NCI-H1930 (cell line): ENCODE results near the gene KCNJ5.
A peak's percentile ranks its signal among the peaks of the same experiment; 100 is the strongest.

Experiments used
- DNase-seq, 2 experiments: peaks; one replicate each; lab custom pipeline; 2025; lab: John Stamatoyannopoulos, UW

Gene KCNJ5

DNA sequence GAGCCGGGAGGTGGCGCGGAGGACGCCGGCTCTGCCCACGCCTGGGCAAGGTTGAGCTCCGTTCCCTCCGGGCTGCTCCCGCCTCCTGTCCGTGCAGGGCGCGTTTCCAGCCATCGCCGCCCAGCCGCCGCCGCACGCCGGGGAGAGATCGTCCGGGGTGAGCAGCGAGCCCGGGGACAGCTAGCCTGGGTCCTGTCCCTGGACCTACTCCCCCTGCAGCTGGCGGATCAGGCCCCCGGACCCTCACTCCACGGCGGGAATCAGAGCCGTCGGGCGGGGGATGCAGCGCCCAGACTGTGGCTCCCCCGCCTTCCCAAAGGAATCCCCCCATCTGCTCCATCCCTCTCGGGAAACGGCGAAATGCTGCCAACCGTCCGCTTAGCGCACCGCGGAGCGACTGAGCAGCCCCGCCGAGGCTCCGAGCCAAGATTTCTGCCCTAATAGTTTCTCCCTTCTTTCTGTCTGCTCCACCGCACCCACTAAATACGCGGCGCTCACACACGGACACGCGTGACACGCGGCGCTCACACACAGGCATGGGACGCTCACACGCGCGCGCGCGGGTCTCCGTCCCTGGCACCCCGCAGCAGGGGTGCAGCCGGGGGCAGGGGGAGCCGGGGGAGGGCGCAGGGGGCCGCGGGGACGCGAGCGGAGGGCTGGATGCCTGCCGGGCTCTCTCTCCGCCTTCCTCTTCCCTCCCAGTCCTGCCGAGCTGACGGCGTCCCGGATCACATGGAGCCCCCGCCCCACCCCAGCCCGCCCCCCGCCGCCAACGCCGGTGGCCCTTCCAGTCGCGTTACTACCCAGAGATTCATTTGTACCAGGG is at the start of gene KCNJ5:
Gene KCNJ5 (plus strand): TSS at position 814 of the 826 bp plus-strand sequence. CDS start 19,918 bp downstream, outside the sequence.
- no peak for DNase-seq

DNA sequence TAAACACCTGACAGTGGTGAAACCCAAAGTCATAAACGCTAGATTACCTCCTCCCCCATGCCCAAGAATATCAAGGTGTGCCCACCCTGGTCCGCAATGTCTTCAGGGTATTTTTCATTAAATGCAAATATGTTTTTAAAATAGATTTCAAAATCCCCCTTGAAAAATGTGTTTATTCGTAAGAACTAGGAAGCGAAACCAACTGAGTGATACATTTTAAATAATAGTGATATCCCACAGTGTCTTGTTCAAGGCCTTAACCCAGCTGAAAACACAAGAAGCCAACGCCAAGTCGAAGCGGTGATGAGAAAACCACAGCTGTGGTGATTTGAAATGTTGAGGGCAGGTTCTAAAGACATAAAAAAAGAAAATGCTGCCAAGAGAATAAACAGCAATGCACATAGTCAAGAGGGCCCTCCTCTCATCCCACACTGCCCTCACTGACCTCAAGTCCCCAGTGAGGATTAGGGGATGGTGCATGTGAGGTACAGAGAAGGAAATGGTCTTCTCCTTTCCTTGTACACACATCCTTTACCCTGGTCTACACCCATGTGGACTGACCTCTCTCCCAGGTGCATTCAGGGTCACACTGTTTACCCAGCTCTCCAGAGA is 49.6 kb upstream of the KCNJ5 start:
- DNase-seq = no peak

DNA sequence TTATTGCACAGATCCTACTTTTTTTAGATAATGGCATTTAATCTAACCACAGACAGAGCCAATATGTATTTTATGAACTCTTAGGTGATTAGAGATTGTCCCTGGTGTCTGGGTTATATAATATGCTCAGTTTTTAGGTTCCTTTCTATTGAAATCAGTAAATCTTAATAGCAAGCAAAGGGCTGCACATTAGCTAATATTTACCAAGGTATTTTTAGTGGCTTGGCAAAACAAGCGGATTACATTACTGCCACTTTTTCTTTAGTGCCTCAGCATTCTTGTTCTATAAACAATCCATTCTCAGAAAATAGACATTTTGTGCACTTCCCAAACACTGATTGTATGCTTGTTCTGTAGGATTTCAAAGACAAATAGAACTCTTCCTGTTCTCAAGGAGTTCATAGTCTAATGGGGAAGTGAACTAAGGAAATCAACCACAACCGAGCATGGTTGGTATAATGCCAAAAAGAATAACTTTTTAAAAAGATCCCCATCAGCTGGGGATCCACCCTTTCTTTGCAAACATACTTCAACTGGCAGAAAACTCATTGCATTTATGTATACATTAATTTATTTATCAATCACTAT is 47.9 kb upstream of the KCNJ5 start:
- no peak for DNase-seq

DNA sequence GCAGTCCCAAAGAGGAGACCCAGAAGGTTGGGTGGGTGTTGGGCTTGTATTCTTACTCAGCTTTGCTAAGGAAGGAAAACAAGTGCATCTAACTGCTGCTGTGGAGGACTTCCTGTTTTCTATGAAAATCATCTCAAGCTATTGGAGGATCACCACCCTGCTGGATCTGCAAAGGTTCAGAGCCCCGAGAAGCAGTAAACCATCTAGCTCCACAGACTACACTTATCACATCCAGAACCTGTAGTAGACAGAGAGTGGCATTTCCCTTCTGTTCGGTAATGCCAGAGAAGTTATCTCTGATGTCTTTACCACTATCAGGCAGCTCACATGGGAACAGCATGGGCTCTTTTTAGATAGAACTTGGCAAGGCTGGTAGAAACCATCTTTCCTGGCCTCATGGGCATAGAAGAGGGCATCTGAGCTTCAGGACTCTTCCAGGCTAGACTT is 45.8 kb upstream of the KCNJ5 start:
- no peak for DNase-seq

DNA sequence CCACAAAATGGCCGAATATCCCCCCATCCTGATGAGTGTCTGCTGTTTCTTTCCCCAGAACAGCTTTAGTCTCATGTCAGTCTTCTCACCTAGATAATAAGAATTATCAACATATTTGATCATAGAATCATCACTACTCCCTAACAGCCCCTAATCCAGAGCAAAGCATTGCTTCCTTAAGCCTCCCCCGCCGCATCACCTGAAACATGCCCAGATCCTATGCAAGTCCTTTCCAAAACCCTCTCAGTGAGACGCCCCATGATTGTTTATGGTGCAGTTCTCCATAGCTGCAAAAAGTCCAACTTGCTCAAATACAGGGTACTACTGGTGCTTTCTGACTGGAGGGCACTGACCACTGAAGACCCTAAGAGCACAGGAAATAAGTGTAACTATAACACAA is 44.2 kb upstream of the KCNJ5 start:
- no peak for DNase-seq

DNA sequence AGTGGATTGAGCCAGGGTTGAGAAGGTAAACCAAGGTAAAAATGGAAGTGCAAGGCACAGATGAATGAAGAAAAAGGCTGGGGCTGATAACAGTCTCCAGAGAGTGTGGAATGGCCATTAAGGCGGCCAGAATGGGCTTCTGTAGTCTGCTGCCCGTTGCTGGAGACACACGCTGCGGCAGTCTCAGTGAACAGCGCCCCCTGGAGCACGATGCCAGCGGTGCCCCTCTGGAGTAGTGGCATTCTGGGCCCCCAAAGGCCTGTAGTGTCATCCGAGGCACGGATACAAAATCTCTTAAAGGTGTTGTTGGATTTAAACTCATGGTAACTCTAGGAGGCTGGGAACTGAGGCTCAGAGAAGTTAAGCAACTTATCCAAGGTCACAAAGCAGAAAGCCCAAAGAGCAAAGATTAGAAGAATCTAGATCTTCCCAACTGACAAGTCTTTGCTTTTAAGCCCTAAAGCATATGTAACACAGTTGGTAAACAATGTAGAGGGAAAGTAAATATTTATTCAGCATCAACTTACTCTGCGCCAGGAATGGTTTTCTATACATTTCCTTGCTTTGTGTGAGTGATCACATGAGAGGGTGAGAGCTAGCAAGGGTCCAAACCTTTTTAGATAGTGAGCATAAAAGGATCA is 42.2 kb upstream of the KCNJ5 start:
- DNase-seq = peak in 1 of 2 experiments; percentile 56

DNA sequence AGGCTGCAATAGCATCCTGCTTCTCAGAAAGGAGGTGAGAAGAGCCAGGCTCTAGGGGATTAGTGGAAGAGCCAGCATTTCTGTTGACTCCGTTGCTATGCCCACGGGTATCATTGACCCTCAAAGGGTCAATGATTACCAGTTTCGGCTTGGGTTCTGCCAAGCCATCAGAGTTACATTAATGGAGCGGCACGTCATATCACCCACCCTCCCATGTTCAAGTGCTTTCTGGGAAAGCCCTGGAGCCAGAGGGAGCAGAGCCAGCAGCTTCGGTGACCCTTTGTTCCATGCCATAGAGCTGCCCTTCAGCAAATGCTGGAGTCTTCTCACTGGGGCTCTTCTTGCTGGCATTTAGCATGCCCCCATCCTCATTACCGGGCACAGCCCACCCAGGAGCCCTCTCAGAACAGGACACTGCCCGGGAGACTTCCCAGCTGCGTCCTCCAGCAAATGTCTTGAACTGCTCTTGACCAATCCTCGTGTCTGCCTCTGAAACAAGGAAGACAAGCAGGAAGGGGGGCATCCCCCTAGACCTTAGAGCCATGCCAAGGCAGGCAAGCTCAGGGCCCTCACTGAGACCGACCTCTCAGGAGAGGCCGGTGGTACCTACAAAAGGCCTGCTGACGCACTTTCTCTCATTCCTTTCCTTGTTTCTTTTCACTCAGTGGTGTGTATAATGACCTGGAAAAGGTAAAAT is 38.7 kb upstream of the KCNJ5 start:
- no peak for DNase-seq

DNA sequence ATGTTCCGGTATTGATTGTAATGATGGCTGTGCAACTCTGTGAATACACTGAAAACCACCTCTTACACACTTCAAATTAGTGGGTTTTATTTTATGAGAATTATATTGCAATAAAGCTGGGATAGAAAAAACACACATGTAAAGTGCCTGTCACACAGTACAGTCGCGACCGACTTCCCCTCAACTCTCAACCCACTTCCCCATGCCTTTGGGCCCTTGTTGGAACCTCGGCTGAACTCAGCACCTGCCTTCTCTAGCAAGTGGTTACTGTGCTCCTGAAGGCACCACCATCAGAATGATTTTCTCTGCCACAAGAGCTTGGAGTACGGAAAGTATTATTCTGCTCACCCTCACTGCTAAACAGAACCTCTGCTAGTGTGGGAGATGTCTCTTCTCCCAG is 37.6 kb upstream of the KCNJ5 start:
- DNase-seq = no peak

DNA sequence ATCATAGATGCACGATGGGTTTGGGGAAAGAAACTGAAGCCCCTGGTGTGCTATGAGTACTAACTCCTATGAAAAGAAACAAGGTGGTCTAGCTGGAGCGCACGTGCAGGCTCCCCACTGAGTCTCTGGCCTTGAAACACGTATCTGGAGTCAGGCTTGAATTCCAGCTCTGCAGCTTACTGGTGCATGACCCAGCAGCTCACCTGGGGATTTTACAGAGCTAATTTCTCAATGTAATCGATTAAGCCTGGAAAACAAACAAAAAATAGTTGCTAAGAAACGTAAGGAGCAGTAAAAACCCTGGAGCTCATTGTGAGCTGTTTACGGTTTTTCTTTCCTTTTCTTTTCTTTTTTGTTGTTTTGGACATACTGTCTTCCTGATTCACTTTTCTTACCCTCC is 36.3 kb upstream of the KCNJ5 start:
- DNase-seq = no peak

DNA sequence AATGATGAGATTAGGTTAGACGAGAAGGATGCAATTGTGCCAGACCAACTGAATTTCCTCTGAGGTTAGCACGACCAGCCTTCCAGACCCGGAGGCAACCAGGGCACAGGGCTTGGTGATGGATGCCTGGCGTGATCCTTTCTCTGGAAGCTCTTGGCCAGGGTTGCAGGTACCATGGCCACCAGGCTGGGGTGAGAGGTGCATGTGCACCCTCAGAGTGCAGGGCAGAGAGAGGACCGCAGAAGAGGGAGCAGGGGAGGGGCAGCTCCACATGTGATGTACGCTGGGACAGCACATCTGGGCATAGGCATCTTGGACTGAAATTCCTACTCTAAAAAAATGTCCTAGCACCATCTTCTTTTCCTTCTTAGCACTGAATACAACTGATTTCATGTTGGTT is 34.9 kb upstream of the KCNJ5 start:
- DNase-seq = no peak

DNA sequence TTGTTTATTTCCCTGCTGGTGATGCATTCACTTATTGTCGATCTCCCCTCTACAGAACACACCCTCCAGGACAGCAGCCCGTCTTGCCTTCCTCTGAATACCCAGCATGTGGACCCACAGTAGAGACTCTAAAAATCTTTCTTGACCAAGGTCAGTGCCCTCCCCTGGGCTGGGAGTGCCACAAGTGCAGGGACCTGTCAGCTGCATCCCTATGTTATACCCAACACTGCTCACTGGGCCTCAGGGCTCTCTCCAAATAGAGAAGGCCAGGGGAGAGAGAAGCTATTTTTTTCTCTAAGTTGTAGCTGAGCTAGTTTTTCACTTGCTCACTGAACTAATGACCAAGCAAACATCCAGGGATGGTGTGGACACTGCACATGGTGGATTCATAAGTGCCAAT is 33.8 kb upstream of the KCNJ5 start:
- DNase-seq = no peak

DNA sequence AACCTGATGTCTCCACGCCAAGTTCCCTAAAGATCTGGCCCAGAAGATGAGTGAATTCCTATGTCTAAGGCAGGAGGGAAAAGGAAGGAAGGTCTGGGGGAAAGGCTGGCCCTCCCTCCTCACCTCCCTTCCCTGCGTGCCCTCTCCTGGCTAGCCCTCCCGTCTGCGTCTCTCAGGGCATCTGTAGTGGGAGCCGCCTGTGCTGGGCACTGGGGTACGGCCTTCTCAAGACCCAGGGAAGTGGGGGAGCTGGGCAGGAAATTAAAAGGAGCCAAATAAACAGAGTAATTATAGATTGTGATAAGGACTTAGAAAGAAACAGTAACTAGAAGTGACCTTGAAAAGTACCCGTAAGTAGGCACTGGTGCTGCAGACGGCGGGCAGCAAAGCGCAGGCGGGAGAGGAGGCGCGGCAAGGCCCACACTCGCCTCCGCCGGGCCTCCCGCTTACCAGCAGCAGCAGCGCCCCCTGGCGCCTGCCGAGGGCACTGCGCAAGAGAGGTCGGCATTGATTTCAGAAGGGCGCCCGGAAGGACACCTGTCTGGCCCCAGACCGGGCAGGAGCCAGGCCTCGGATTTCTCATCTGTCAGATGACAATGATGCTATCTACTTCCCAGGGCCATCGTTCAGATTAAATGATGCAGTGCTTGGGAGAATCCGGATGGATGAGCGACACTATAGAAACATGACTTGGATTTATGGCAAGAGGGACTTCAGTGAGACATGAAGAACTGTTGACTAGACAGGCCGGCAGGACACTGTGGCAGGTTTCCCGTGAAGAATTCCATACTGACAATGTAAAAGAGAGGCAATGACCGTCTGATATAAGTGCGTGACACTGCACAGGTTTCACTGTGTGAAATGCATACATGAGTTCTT is 31.4 kb upstream of the KCNJ5 start:
- peak in 1 of 2 experiments; percentile 43 for DNase-seq

DNA sequence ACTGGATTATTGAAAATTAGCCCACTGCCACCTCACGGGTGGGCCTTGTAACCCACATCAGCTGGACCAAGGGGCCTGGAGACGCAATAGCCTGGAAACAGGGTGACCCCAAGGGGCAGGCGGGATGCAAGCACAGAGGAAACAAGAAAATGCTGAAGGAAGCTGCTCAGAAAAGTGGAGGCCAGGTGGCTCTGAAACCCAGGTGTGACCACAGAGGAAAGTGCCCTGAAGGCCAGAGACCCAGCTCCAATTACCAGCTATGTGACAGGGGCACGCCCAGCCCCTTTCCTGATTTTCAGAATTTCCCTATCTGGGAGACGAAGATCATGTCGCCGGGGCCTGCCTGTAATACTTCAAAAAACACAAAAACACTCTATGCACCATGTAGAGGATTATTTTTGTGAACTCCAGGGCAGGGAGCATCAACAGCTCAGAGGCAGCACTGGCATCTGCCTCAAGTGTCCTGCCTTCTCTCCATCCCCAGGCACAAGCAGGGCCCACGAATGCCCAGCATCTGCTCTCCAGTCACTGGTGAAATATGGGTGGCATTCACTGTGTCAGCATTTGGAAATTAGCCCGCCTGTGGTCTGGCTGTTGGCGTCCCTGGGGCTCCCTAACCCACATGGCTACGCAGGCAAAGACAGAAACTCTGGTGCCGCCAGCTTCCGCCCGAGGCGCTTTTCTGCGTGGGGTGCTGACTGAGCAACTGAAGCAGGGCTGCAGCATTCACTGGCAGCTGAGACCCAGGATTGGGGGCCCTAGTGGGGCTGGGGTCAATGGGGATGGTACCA is 30.4 kb upstream of the KCNJ5 start:
- DNase-seq = no peak

DNA sequence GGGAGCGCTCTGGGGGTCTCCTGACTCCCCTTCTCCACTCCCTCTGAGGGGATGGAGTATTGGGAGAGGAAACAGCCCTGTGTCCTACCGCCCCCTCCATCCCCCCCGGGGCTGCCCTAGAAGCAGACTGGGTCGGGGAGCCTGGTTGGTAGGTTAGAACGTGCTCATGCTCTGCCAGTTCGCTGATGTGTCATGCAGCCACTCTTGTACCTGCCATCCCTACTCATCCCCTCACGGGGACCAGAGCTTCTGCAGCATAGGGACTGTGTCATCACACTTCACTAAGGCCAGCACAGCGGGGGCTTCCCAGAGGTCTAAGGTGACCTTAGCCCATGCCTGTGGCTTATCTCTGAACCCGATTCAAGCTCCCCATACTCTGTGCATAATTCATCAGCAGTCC is 28.8 kb upstream of the KCNJ5 start:
- DNase-seq = no peak

DNA sequence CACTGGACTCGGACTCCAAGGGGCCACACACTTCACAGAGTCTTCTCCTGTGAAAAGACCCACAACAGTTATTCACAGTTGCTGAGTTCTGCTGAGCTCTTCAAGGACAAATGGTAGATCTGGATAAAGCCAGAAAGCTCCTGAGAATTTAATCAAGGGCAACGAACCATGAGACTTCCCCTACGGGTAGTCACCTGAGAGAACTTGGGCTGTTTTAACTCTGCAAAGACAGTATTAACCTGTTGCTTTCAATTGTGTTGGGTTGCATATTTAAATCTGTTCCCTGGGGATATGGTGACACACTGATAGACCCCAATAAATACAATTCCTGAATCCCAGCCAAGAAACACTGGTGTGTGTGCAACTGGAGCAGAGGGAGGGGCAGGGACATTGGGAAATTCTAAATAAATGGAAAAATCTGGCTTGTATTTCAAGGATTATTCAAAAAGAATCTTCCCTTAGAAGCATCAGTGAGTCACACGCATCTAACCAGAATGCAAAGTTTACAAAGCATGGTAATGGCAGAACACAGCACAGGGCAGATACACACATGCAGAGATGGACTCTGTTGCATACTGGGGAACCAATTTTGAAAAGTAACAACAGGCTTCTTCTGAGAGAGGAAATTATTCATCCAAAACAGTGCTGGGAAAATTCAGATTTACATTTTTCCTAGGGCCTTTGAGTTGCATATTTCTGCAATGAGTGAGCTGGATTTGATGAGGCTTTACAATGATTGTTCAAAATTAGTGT is 28.1 kb upstream of the KCNJ5 start:
- DNase-seq = no peak

DNA sequence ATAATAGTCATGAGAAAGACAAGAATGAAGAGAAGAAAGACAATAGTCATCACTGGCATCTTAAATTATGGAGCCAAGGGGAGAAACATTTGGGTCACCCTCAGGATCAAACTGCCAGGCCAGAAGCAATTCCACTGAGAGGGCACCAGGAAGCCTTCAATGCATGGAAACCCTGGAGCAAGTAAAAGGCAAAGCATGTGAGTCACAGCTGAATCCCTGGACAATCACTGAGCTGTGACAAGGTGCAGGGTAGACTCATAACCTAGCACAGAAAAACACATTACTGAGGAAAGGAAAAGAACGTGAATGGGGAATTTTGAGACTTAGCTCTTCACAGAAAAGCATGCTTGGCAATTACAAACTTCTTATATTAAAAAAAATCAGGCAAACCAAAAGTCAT is 25.7 kb upstream of the KCNJ5 start:
- no peak for DNase-seq

DNA sequence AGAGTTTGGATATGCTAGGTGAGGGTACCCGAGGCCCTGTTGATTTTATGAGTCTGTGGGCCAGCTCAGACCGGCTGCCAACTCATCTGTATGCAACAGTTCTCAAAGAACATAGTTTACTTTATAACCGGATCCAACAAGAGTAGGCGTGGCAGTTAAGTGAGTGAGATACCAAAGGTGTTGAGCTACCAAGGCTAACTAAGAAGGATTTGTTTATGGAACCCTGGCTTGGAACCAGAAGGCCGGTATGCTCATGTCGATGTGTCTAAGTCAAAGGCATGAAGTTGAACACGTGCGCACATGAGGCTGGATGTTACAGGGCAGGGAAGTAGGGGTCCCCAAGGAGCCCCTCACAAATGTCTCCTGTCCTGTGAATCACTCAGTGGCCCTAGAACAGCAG is 23.9 kb upstream of the KCNJ5 start, which contains the start of gene KCNJ1:
Gene KCNJ1 (minus strand): TSS at position 20 of the 400 bp plus-strand sequence. CDS start 27,053 bp downstream, outside the sequence.
- no peak for DNase-seq

DNA sequence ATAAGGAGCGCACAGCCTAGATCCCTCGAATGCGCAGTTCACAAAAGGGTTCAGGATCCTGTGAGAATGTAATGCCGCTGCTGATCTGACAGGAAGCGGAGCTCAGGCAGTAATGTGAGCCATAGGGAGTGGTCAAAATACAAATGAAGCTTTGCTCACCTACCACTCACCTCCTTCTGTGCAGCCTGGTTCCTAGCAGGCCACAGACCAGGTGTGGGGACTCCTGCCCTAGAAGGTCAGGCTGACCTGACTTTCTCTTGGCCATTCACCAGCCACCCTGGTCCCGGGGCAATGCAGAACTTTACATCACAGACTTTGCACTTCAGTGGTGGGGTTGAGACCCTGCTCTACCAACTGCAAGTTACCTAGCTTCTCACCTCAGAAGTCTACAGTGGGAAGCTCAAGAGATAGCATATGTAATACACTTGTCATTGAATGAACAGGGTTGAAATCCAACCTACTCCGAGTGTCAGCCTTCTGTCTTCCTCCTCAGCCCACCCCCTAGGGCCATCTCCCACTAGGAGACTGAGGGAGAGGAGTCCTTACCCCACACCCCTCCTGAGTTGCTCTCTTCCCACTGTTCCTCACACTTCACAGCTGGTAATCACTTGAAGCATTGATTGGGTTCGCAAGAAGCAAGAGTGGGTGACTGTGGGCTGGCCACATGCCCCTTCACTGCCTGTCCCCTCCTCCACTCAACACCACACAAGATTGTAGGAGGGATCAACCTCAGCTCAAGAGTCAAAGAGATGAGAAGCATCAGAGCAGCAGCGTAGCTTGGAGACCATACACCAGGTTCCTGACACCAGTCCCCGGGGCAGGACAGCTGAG is 22.1 kb upstream of the KCNJ5 start:
- DNase-seq = no peak
